A673 (cell line): ENCODE results near the gene IAPP.

Experiments
- EZH2 ChIP-seq: fragments of 200-600 bp; sonication (generic); IDR thresholded peaks from 2 replicates; pipeline ENCODE4 v1.6.1; 2017; ENCODE audit warnings: borderline replicate concordance, low read depth, mild to moderate bottlenecking, mixed read lengths, antibody characterized with exemption, low read length; ENCODE audit not compliant: poor library complexity, severe bottlenecking
- TF ChIP-seq, protein P1 (sequence below): fragments of 300-800, 200-600 bp; sonication (generic); conservative IDR thresholded peaks from 2 replicates; pipeline ENCODE4 v1.5.1; 2017; ENCODE audit warnings: low read depth, mild to moderate bottlenecking, antibody characterized with exemption, low read length, moderate library complexity, mixed read lengths

DNA sequence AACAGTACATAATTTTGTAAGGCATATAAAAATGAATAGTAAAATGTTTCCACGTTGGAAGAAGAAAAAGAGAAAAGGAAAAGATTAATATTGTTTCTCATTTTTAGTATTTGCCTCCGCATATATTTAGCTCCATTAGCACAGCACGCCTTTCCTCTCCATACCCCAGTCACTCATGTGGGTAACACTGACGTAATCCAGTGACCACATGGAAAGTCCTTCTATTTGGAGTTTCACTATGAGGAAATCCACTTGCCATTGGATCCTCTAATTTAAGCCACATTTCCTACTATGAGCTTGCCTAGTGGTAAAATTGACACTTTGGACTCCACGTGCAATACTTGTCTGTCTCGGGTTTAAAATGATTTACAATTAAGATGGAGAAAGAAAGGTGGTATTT lies 32.3 kb upstream of the IAPP start:
- TF ChIP-seq, protein P1, sequence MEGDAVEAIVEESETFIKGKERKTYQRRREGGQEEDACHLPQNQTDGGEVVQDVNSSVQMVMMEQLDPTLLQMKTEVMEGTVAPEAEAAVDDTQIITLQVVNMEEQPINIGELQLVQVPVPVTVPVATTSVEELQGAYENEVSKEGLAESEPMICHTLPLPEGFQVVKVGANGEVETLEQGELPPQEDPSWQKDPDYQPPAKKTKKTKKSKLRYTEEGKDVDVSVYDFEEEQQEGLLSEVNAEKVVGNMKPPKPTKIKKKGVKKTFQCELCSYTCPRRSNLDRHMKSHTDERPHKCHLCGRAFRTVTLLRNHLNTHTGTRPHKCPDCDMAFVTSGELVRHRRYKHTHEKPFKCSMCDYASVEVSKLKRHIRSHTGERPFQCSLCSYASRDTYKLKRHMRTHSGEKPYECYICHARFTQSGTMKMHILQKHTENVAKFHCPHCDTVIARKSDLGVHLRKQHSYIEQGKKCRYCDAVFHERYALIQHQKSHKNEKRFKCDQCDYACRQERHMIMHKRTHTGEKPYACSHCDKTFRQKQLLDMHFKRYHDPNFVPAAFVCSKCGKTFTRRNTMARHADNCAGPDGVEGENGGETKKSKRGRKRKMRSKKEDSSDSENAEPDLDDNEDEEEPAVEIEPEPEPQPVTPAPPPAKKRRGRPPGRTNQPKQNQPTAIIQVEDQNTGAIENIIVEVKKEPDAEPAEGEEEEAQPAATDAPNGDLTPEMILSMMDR, result no peak
- no peak for TF ChIP-seq EZH2
